Stimulated activated naive B cell treated with anti-CD40 and anti-IgM and Interleukin-4, amounts not matched to agents 10 μg/mL and 1 μg/mL and 100 μg/mL, for 72 hours (primary cell): ENCODE data around the gene XPA.

ENCODE experiments used
- ATAC-seq, 2 donors: fragments of 150-1000 bp; cut with Tn5 transposase; replicated peaks; 2 replicates each; pipeline ENCODE4 v1.10.0; 2021; ENCODE audit warnings: moderate library complexity in 1 of 2
- DNase-seq: peaks from one replicate; pipeline ENCODE4 v3.0.0; 2021
- H3K27ac Mint-ChIP-seq: one replicate; pipeline ENCODE4 v1.8.0; 2022; ENCODE audit warnings: mild to moderate bottlenecking, mixed read lengths
- H3K27me3 Mint-ChIP-seq, 2 donors: one replicate each; pipeline ENCODE4 v1.8.0; 2022; ENCODE audit warnings: mixed read lengths in 2 of 2
- H3K36me3 Mint-ChIP-seq, 2 donors: one replicate each; pipeline ENCODE4 v1.8.0; 2022; ENCODE audit warnings: mixed read lengths in 2 of 2, mild to moderate bottlenecking in 1 of 2
- H3K4me1 Mint-ChIP-seq, 2 donors: one replicate each; pipeline ENCODE4 v1.8.0; 2022; ENCODE audit warnings: mixed read lengths in 2 of 2, mild to moderate bottlenecking in 1 of 2
- H3K4me3 Mint-ChIP-seq, 2 donors: one replicate each; pipeline ENCODE4 v1.8.0; 2022; ENCODE audit warnings: mild to moderate bottlenecking in 2 of 2, mixed read lengths in 2 of 2, moderate library complexity in 1 of 2
- H3K9me3 Mint-ChIP-seq, 2 donors: one replicate each; pipeline ENCODE4 v1.8.0; 2022; ENCODE audit warnings: mixed read lengths in 2 of 2, mild to moderate bottlenecking in 1 of 2

The XPA gene

DNA sequence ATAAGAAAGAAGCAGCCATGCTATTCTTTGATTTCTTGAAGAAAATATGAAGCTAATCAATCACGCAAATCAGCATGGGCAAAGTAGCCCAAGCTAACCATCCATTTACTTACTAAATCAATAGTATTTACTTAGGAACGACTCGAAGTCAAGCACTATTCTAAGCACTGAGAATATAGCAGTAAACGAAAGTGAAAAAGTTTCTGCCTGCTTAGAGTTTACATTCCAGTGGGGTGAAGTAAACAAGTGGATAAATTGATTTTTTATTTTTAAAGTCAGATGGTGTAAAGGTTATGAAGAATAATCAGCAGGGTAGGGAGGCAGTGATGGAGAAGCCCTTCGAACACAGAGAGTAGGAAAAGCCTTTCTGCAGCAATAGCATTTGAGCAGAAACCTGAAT is 69.5 kb downstream of the XPA start:
- no peak for ATAC-seq
- Mint-ChIP-seq H3K27me3 (no peaks in the 10 kb centered on the region), H3K4me1 (peaks cover 15 to 17% of the 10 kb centered on the region in 2 donors), H3K36me3 (peaks cover 14 to 34% of the 10 kb centered on the region in 2 donors), H3K27ac (no peak overlapping the region), H3K4me3 (no peak overlapping the region), H3K9me3 (no peaks in the 10 kb centered on the region)
- no peak for DNase-seq

DNA sequence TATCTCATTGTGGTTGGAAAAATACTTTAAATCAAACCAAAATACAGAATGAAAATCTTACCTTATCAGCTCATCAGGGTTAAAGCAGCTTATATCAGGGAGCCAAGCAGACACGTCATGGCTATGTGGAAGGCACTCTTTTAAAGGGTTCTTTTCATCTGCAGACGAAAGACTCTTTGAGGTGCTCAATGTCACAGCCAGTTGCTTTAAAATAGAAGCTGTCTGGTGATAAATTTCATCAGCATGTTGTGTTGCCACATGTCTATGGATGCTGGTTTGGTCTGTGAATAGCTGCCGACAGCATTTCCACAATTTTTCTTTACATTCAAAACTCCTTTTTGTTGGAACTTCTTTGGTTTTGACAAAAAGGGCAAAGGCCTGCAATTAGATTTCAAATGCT is 71.5 kb downstream of the XPA start:
- H3K9me3 Mint-ChIP-seq, result no peaks in the 10 kb centered on the region
- peaks cover 4 to 13% of the 10 kb centered on the region in 2 donors for H3K4me1 Mint-ChIP-seq
- ATAC-seq (no peak), DNase-seq (no peak)
- no peak overlapping the region for H3K27ac Mint-ChIP-seq
- no peak overlapping the region for H3K4me3 Mint-ChIP-seq
- peaks cover 20 to 49% of the 10 kb centered on the region in 2 donors for H3K36me3 Mint-ChIP-seq
- no peaks in the 10 kb centered on the region for H3K27me3 Mint-ChIP-seq
